Activated naive CD8-positive, alpha-beta T cell treated with anti-CD3 and anti-CD28 coated beads for 36 hours (primary cell): ENCODE measurements around the gene GABRD. TPM values are rescaled to one million over a fixed set of nuclear protein-coding genes. Genes with fewer than 3 reads are reported as not detected.

Experiments used
- DNase-seq: peaks from one replicate; pipeline ENCODE4 v3.0.0; 2021
- H3K27ac Mint-ChIP-seq: one replicate; pipeline ENCODE4 v1.8.0; 2022; ENCODE audit warnings: mild to moderate bottlenecking, moderate library complexity, mixed read lengths
- H3K27me3 Mint-ChIP-seq: one replicate; pipeline ENCODE4 v1.8.0; 2022; ENCODE audit warnings: mild to moderate bottlenecking, mixed read lengths
- H3K36me3 Mint-ChIP-seq: one replicate; pipeline ENCODE4 v1.8.0; 2021; ENCODE audit warnings: mild to moderate bottlenecking, mixed read lengths
- H3K4me1 Mint-ChIP-seq: one replicate; pipeline ENCODE4 v1.8.0; 2021; ENCODE audit warnings: mixed read lengths
- H3K4me3 Mint-ChIP-seq: one replicate; pipeline ENCODE4 v1.8.0; 2022; ENCODE audit warnings: mild to moderate bottlenecking, moderate library complexity, mixed read lengths
- H3K9me3 Mint-ChIP-seq: one replicate; pipeline ENCODE4 v1.8.0; 2022; ENCODE audit warnings: mixed read lengths
- total RNA-seq, 2 experiments: library from RNA; stranded (reverse); gene quantifications; one replicate each; pipeline ENCODE4 v1.2.3, GENCODE V29; 2021

The GABRD gene
- total RNA-seq, 2 experiments from 2014 or later: not detected

GRCh38 chr1:2047749-2048729, 28.9 kb downstream of the GABRD start:
- peaks cover 21% of the 10 kb centered on the region for H3K27me3 Mint-ChIP-seq
- H3K4me3 Mint-ChIP-seq: peak overlapping the region; percentile 40
- H3K27ac Mint-ChIP-seq: no peak overlapping the region
- no peaks in the 10 kb centered on the region for H3K9me3 Mint-ChIP-seq
- H3K36me3 Mint-ChIP-seq: no peaks in the 10 kb centered on the region
- no peak for DNase-seq
- peaks cover 18% of the 10 kb centered on the region for H3K4me1 Mint-ChIP-seq

- H3K9me3 Mint-ChIP-seq: no peaks in the 10 kb centered on the region
Observed at GRCh38 chr1:2049225-2049717, 30.1 kb downstream of the GABRD start.

GRCh38 chr1:2049718-2050431, 30.7 kb downstream of the GABRD start, which contains the start of gene PRKCZ:
Gene PRKCZ (plus strand): TSS chr1:2050411. CDS start chr1:2050631, 220 bp downstream.
- Mint-ChIP-seq H3K27me3 (peaks cover 21% of the 10 kb centered on the region), H3K4me3 (peak within 1 kb of the TSS; percentile 80), H3K9me3 (no peaks in the 10 kb centered on the region), H3K36me3 (no peaks in the 10 kb centered on the region), H3K27ac (no peak within 1 kb of the TSS), H3K4me1 (peaks cover 16% of the 10 kb centered on the region)
- DNase-seq: peak; percentile 97

More at GRCh38 chr1:2049225-2049717, 30.1 kb downstream of the GABRD start:
- DNase-seq: no peak
- peaks cover 21% of the 10 kb centered on the region for H3K27me3 Mint-ChIP-seq
- H3K27ac Mint-ChIP-seq: peak overlapping the region; percentile 54
- peak overlapping the region; percentile 80 for H3K4me3 Mint-ChIP-seq
- H3K36me3 Mint-ChIP-seq: no peaks in the 10 kb centered on the region
- H3K4me1 Mint-ChIP-seq: peaks cover 16% of the 10 kb centered on the region

GRCh38 chr1:2050461-2050792, 31.3 kb downstream of the GABRD start:
- Mint-ChIP-seq H3K4me3 (peak overlapping the region; percentile 58), H3K9me3 (no peaks in the 10 kb centered on the region)
- no peak for DNase-seq

GRCh38 chr1:2050793-2051682, 31.9 kb downstream of the GABRD start:
- H3K4me1 Mint-ChIP-seq: peaks cover 10% of the 10 kb centered on the region
- H3K27ac Mint-ChIP-seq: no peak overlapping the region
- H3K9me3 Mint-ChIP-seq: no peaks in the 10 kb centered on the region
- H3K36me3 Mint-ChIP-seq: no peaks in the 10 kb centered on the region
- no peak for DNase-seq
- H3K4me3 Mint-ChIP-seq: peak overlapping the region; percentile 58
- peaks cover 15% of the 10 kb centered on the region for H3K27me3 Mint-ChIP-seq

More at GRCh38 chr1:2050461-2050792, 31.3 kb downstream of the GABRD start:
- Mint-ChIP-seq H3K4me1 (peaks cover 15% of the 10 kb centered on the region), H3K27me3 (peaks cover 19% of the 10 kb centered on the region), H3K27ac (no peak overlapping the region), H3K36me3 (no peaks in the 10 kb centered on the region)

- peaks cover 15% of the 10 kb centered on the region for H3K27me3 Mint-ChIP-seq
- H3K27ac Mint-ChIP-seq: no peak overlapping the region
- H3K9me3 Mint-ChIP-seq: no peaks in the 10 kb centered on the region
- no peak for DNase-seq
- H3K4me1 Mint-ChIP-seq: peaks cover 10% of the 10 kb centered on the region
- peak overlapping the region; percentile 4 for H3K4me3 Mint-ChIP-seq
- no peaks in the 10 kb centered on the region for H3K36me3 Mint-ChIP-seq
Observed at GRCh38 chr1:2052054-2052679, 33.0 kb downstream of the GABRD start.

- H3K4me1 Mint-ChIP-seq: peaks cover 10% of the 10 kb centered on the region
- peak overlapping the region; percentile 4 for H3K4me3 Mint-ChIP-seq
- DNase-seq: no peak
- no peaks in the 10 kb centered on the region for H3K9me3 Mint-ChIP-seq
- no peaks in the 10 kb centered on the region for H3K36me3 Mint-ChIP-seq
- H3K27me3 Mint-ChIP-seq: peaks cover 15% of the 10 kb centered on the region
- no peak overlapping the region for H3K27ac Mint-ChIP-seq
Observed at GRCh38 chr1:2052756-2053155, 33.6 kb downstream of the GABRD start.

GRCh38 chr1:2053217-2053616, 34.1 kb downstream of the GABRD start:
- H3K4me1 Mint-ChIP-seq: peaks cover 10% of the 10 kb centered on the region
- no peaks in the 10 kb centered on the region for H3K9me3 Mint-ChIP-seq
- no peak overlapping the region for H3K4me3 Mint-ChIP-seq
- H3K36me3 Mint-ChIP-seq: no peaks in the 10 kb centered on the region
- no peak for DNase-seq
- H3K27ac Mint-ChIP-seq: no peak overlapping the region
- H3K27me3 Mint-ChIP-seq: peaks cover 13% of the 10 kb centered on the region

- H3K36me3 Mint-ChIP-seq: no peaks in the 10 kb centered on the region
- DNase-seq: no peak
- H3K4me1 Mint-ChIP-seq: peaks cover 10% of the 10 kb centered on the region
- no peaks in the 10 kb centered on the region for H3K9me3 Mint-ChIP-seq
- H3K4me3 Mint-ChIP-seq: no peak overlapping the region
- no peak overlapping the region for H3K27ac Mint-ChIP-seq
- H3K27me3 Mint-ChIP-seq: peaks cover 6% of the 10 kb centered on the region
Observed at GRCh38 chr1:2053784-2054376, 34.7 kb downstream of the GABRD start.

GRCh38 chr1:2054560-2054959, 35.4 kb downstream of the GABRD start:
- Mint-ChIP-seq H3K4me3 (no peak overlapping the region), H3K27me3 (no peaks in the 10 kb centered on the region), H3K4me1 (peaks cover 4% of the 10 kb centered on the region), H3K9me3 (no peaks in the 10 kb centered on the region), H3K27ac (no peak overlapping the region), H3K36me3 (peaks cover 3% of the 10 kb centered on the region)
- DNase-seq: no peak

GRCh38 chr1:2055911-2056575, 36.9 kb downstream of the GABRD start:
- no peaks in the 10 kb centered on the region for H3K9me3 Mint-ChIP-seq
- no peak overlapping the region for H3K27ac Mint-ChIP-seq
- no peak for DNase-seq
- H3K4me1 Mint-ChIP-seq: peaks cover 4% of the 10 kb centered on the region
- H3K4me3 Mint-ChIP-seq: no peak overlapping the region
- no peaks in the 10 kb centered on the region for H3K27me3 Mint-ChIP-seq
- H3K36me3 Mint-ChIP-seq: peaks cover 3% of the 10 kb centered on the region

GRCh38 chr1:2056955-2057590, 37.9 kb downstream of the GABRD start:
- no peak for DNase-seq
- Mint-ChIP-seq H3K27ac (no peak overlapping the region), H3K4me3 (no peak overlapping the region), H3K9me3 (no peaks in the 10 kb centered on the region), H3K36me3 (peaks cover 3% of the 10 kb centered on the region), H3K4me1 (peaks cover 4% of the 10 kb centered on the region), H3K27me3 (no peaks in the 10 kb centered on the region)
